ENCODE data around the gene BRD7.
"Not testable (repeated sequence)": the region's sequence is repeated elsewhere in the genome, so short reads cannot be mapped to it uniquely, and the experiment has no call there.

The BRD7 gene

GRCh38 chr16:50354629-50355456 is 13.9 kb downstream of the BRD7 start:
- DNase-seq: no peak

GRCh38 chr16:50354082-50354481 is 14.7 kb downstream of the BRD7 start:
- no peak for DNase-seq

- no peak for DNase-seq
Observed at GRCh38 chr16:50351952-50352351, 16.8 kb downstream of the BRD7 start.

GRCh38 chr16:50351116-50351515 is 17.7 kb downstream of the BRD7 start:
- no peak for DNase-seq

GRCh38 chr16:50345210-50345609 is 23.6 kb downstream of the BRD7 start:
- DNase-seq: not testable (repeated sequence)

GRCh38 chr16:50343566-50343965 is 25.2 kb downstream of the BRD7 start:
- not testable (repeated sequence) for DNase-seq

GRCh38 chr16:50340578-50340977 is 28.2 kb downstream of the BRD7 start:
- DNase-seq: no peak

- no peak for DNase-seq
Observed at GRCh38 chr16:50338371-50339231, 30.2 kb downstream of the BRD7 start.

- no peak for DNase-seq
Observed at GRCh38 chr16:50336884-50337283, 31.9 kb downstream of the BRD7 start.

GRCh38 chr16:50335196-50335958 is 33.4 kb downstream of the BRD7 start:
- no peak for DNase-seq

- no peak for DNase-seq
Observed at GRCh38 chr16:50334106-50334975, 34.4 kb downstream of the BRD7 start.

- DNase-seq: no peak
Observed at GRCh38 chr16:50332599-50332998, 36.2 kb downstream of the BRD7 start.

- DNase-seq: no peak
Observed at GRCh38 chr16:50331570-50331969, 37.2 kb downstream of the BRD7 start.

GRCh38 chr16:50329446-50330189 is 39.2 kb downstream of the BRD7 start:
- no peak for DNase-seq

- peak; percentile 61 for DNase-seq
Observed at GRCh38 chr16:50326835-50327465, 41.8 kb downstream of the BRD7 start.

- DNase-seq: no peak
Observed at GRCh38 chr16:50326264-50326663, 42.5 kb downstream of the BRD7 start.

- no peak for DNase-seq
Observed at GRCh38 chr16:50324345-50324744, 44.4 kb downstream of the BRD7 start.

- no peak for DNase-seq
Observed at GRCh38 chr16:50323335-50324011, 45.3 kb downstream of the BRD7 start.

GRCh38 chr16:50322333-50322732 is 46.5 kb downstream of the BRD7 start:
- no peak for DNase-seq

- DNase-seq: no peak
Observed at GRCh38 chr16:50320310-50320709, 48.5 kb downstream of the BRD7 start.

Data from activated CD4-positive, alpha-beta T cell treated with anti-CD3 and anti-CD28 coated beads, Interleukin-2, amount 50 U/mL, for 1 hour (primary cell).